Upper lobe of left lung (tissue), 6 donors: Measurements from ENCODE around the gene SEPHS1. TPM values are rescaled to one million over a fixed set of nuclear protein-coding genes. Genes with fewer than 3 reads are reported as not detected.

Experiments used
- ATAC-seq, 2 donors: fragments of 200-7000 bp; cut with Tn5 transposase; one replicate each; pipeline ENCODE4 v1.9.1; 2022; ENCODE audit warnings: mild to moderate bottlenecking in 2 of 2, moderate library complexity in 2 of 2; ENCODE audit not compliant: low FRiP score in 2 of 2
- DNase-seq, 2 donors: peaks; one replicate each; pipeline ENCODE4 v3.0.0-alpha.2; 2019 to 2020
- H3K27ac ChIP-seq, 4 donors: fragments of 200-600 bp; sonication (generic); one replicate each; pipeline ENCODE4 v1.5.1; 2016 to 2019
- H3K27me3 ChIP-seq, 4 donors: fragments of 200-600 bp; sonication (generic); one replicate each; pipeline ENCODE4 v1.5.1; 2017 to 2019
- H3K36me3 ChIP-seq, 4 donors: fragments of 200-600 bp; sonication (generic); one replicate each; pipeline ENCODE4 v1.5.1; 2016 to 2019
- H3K4me1 ChIP-seq, 4 donors: fragments of 200-600 bp; sonication (generic); one replicate each; pipeline ENCODE4 v1.5.1; 2018 to 2019
- H3K4me3 ChIP-seq, 4 donors: fragments of 200-600 bp; sonication (generic); one replicate each; pipeline ENCODE4 v1.5.1; 2017 to 2019; ENCODE audit warnings: mild to moderate bottlenecking in 2 of 4, moderate library complexity in 1 of 4
- H3K9me3 ChIP-seq, 4 donors: fragments of 200-600 bp; sonication (generic); one replicate each; pipeline ENCODE4 v1.5.1; 2018 to 2019
- EP300 ChIP-seq, 4 donors: sonication (generic); formaldehyde crosslinking; IDR thresholded peaks; one replicate each; pipeline ENCODE4 v1.5.1; 2017; ENCODE audit warnings: antibody characterized with exemption in 4 of 4, control low read depth in 2 of 4
- POLR2A ChIP-seq, 4 donors: fragments of 450-650 bp; IDR thresholded peaks; one replicate each; pipeline ENCODE4 v1.5.1; 2016 to 2017; ENCODE audit warnings: antibody characterized with exemption in 4 of 4, mild to moderate bottlenecking in 2 of 4
- POLR2AphosphoS5 ChIP-seq, 2 donors: sonication (generic); formaldehyde crosslinking; IDR thresholded peaks; one replicate each; pipeline ENCODE4 v1.5.1; 2017; ENCODE audit warnings: antibody characterized with exemption in 2 of 2
- WGBS, 2 donors: methylation state at CpG; one replicate each; pipeline ENCODE4 v1.1.5; 2017 to 2018; 5-methylcytosine and 5-hydroxymethylcytosine counted together
- total RNA-seq, 6 donors: library from RNA; depleted of rRNA in 4 of 6; stranded (reverse); fragments of >200 nt in 4 of 6; gene quantifications; one replicate each; pipeline versions ENCODE4 v1.1.0 to v1.2.1, GENCODE V29; 2016 to 2021
- TF ChIP-seq, protein P1 (sequence below), 6 experiments: fragments of 450-650 bp in 4 of 6; fragments of 200-600 bp in 2 of 6; sonication (generic) in 2 of 6; IDR thresholded peaks; one replicate each; pipeline ENCODE4 v1.5.1; 2016 to 2019; ENCODE audit warnings: antibody characterized with exemption in 6 of 6
- donor health status: DM: no; HTN: no; CAD: no; lungs with moderate emphysema.
- donor health status: DM: no; HTN: yes; CAD: no; lungs with severe emphysema.

SEPHS1 gene
- total RNA-seq, 6 donors from 2014 or later: 10.0 to 41.9 (median 33.8) TPM

DNA sequence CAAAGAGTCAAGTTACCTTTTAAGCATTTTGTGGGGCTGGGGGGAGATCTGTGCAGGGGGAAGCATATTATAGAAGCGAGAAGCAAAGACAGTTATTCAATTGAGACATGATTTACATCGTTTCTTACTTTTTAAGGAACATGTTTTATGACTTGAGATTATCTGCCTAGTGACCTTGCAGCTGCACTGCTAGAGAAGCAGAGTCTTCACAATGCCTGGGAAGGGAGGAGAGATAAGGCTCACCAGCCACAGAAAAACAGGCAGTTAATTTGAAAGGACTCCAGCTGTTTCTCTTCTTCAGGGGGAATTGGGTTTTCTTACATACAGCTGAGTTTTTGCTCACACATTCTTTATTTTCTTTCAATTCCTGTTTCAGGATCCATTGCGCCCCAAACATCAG lies 79.3 kb downstream of the SEPHS1 start:
- no peaks in the 10 kb centered on the region for H3K9me3 ChIP-seq
- H3K27me3 ChIP-seq: no peaks in the 10 kb centered on the region
- no peak for TF ChIP-seq POLR2A (IDR thresholded peaks at IDR 0.05)
- TF ChIP-seq, protein P1, sequence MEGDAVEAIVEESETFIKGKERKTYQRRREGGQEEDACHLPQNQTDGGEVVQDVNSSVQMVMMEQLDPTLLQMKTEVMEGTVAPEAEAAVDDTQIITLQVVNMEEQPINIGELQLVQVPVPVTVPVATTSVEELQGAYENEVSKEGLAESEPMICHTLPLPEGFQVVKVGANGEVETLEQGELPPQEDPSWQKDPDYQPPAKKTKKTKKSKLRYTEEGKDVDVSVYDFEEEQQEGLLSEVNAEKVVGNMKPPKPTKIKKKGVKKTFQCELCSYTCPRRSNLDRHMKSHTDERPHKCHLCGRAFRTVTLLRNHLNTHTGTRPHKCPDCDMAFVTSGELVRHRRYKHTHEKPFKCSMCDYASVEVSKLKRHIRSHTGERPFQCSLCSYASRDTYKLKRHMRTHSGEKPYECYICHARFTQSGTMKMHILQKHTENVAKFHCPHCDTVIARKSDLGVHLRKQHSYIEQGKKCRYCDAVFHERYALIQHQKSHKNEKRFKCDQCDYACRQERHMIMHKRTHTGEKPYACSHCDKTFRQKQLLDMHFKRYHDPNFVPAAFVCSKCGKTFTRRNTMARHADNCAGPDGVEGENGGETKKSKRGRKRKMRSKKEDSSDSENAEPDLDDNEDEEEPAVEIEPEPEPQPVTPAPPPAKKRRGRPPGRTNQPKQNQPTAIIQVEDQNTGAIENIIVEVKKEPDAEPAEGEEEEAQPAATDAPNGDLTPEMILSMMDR (IDR thresholded peaks at IDR 0.05): no peak
- no peak for TF ChIP-seq EP300 (IDR thresholded peaks at IDR 0.05)
- no peak for TF ChIP-seq POLR2AphosphoS5 (IDR thresholded peaks at IDR 0.05)
- DNase-seq (no peak), ATAC-seq (no peak)
- H3K4me3 ChIP-seq: no peak overlapping the region
- H3K27ac ChIP-seq: no peak overlapping the region
- peaks cover 0 to 6% (median 0%) of the 10 kb centered on the region in 4 donors for H3K4me1 ChIP-seq
- H3K36me3 ChIP-seq: no peaks in the 10 kb centered on the region
- 32 to 51% methylated on average over 3 of the region's 3 CpGs for WGBS, 2 donors

DNA sequence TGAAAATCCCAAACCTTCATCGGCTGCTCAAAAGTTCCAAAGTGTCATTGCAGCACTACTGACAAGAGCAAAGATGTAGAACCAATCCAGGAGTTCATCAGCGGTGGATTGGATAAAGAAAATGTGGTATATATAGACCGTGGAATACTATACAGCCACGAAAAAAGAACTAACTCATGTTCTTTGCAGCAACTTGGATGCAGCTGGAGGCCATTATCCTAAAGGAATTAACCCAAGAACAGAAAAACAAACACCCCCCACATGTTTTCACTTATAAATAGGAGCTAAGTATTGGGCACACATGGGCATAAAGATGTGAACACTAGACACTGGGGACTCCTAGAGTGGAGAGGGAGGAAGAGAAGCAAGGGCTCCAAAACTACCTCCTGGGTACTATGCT lies 79.8 kb downstream of the SEPHS1 start:
- TF ChIP-seq, protein P1 (IDR thresholded peaks at IDR 0.05): no peak
- no peak for TF ChIP-seq EP300 (IDR thresholded peaks at IDR 0.05)
- no peaks in the 10 kb centered on the region for H3K9me3 ChIP-seq
- H3K4me1 ChIP-seq: peaks cover 0 to 6% (median 0%) of the 10 kb centered on the region in 4 donors
- no peak overlapping the region for H3K4me3 ChIP-seq
- H3K36me3 ChIP-seq: no peaks in the 10 kb centered on the region
- H3K27me3 ChIP-seq: no peaks in the 10 kb centered on the region
- DNase-seq (no peak), ATAC-seq (no peak)
- no peak overlapping the region for H3K27ac ChIP-seq
- 74 to 85% methylated on average over 4 of the region's 4 CpGs for WGBS, 2 donors

Other genes starting within 250 kb of the SEPHS1 start
- gene OPTN, start 248.1 kb downstream of the SEPHS1 start, total RNA-seq: 10 to 100 TPM; 35.3 to 60.1 (median 52.2) TPM
- 10 to 100 TPM in 1 of 6 donors, 1 to 10 TPM in 1, under 1 TPM in 3, not detected in 1; 0.49 to 18.6 (median 0.61) TPM for gene MCM10, start 186.7 kb downstream of the SEPHS1 start, total RNA-seq
- gene UCMA, start 113.9 kb downstream of the SEPHS1 start, total RNA-seq: not detected
- 10 to 100 TPM; 15.2 to 38.3 (median 27.8) TPM for gene PHYH, start 48.2 kb downstream of the SEPHS1 start, total RNA-seq
- gene BEND7, start 180.7 kb upstream of the SEPHS1 start, total RNA-seq: 10 to 100 TPM; 12.4 to 57.6 (median 26.4) TPM
- gene PRPF18, start 238.7 kb upstream of the SEPHS1 start, total RNA-seq: 10 to 100 TPM; 14.4 to 50.3 (median 22.3) TPM